Progenitor cell of endocrine pancreas (in vitro differentiated cells): ENCODE data around the gene ATP8B1. TPM values are rescaled to one million over a fixed set of nuclear protein-coding genes. Genes with fewer than 3 reads are reported as not detected.
"Not testable (repeated sequence)": the region's sequence is repeated elsewhere in the genome, so short reads cannot be mapped to it uniquely, and the experiment has no call there.

Experiments
- DNase-seq: peaks from one replicate; pipeline ENCODE4 v3.0.0; 2021; ENCODE audit warnings: low spot score; ENCODE audit not compliant: unreplicated experiment
- H3K27ac Mint-ChIP-seq: 2 replicates; pipeline ENCODE4 v1.8.0; 2021; ENCODE audit warnings: mild to moderate bottlenecking, moderate library complexity, mixed read lengths
- H3K27me3 Mint-ChIP-seq: 2 replicates; pipeline ENCODE4 v1.8.0; 2021; ENCODE audit warnings: mixed read lengths
- H3K36me3 Mint-ChIP-seq: 2 replicates; pipeline ENCODE4 v1.8.0; 2022; ENCODE audit warnings: mixed read lengths; ENCODE audit not compliant: insufficient read depth
- H3K4me1 Mint-ChIP-seq: 2 replicates; pipeline ENCODE4 v1.8.0; 2021; ENCODE audit warnings: low read depth, mixed read lengths
- H3K4me3 Mint-ChIP-seq: 2 replicates; pipeline ENCODE4 v1.8.0; 2021; ENCODE audit warnings: low read depth, mild to moderate bottlenecking, moderate library complexity, mixed read lengths
- H3K9me3 Mint-ChIP-seq: 2 replicates; pipeline ENCODE4 v1.8.0; 2021; ENCODE audit warnings: low read depth, mixed read lengths
- CTCF ChIP-seq: fragments of 200-600 bp; sonication (generic); IDR thresholded peaks from one replicate; pipeline ENCODE4 v1.5.0; 2021; ENCODE audit warnings: antibody characterized with exemption, mild to moderate bottlenecking; ENCODE audit not compliant: unreplicated experiment
- total RNA-seq: library from RNA; stranded (reverse); gene quantifications from 2 replicates; pipeline ENCODE4 v1.2.1, GENCODE V29; 2021

Gene ATP8B1
- total RNA-seq, 1 donor from 2014 or later = 21.9 TPM

GRCh38 chr18:57655740-57656139 is 147.4 kb downstream of the ATP8B1 start:
- H3K27ac Mint-ChIP-seq = no peak overlapping the region
- TF ChIP-seq CTCF = no peak
- DNase-seq = no peak
- H3K36me3 Mint-ChIP-seq = peaks cover 43% of the 10 kb centered on the region
- no peak overlapping the region for H3K4me3 Mint-ChIP-seq
- peaks cover 11% of the 10 kb centered on the region for H3K9me3 Mint-ChIP-seq
- no peaks in the 10 kb centered on the region for H3K27me3 Mint-ChIP-seq
- H3K4me1 Mint-ChIP-seq = no peaks in the 10 kb centered on the region

- H3K27me3 Mint-ChIP-seq = no peaks in the 10 kb centered on the region
- peaks cover 38% of the 10 kb centered on the region for H3K36me3 Mint-ChIP-seq
- no peak overlapping the region for H3K27ac Mint-ChIP-seq
- DNase-seq = no peak
- peaks cover 11% of the 10 kb centered on the region for H3K9me3 Mint-ChIP-seq
- H3K4me3 Mint-ChIP-seq = no peak overlapping the region
- H3K4me1 Mint-ChIP-seq = no peaks in the 10 kb centered on the region
- no peak for TF ChIP-seq CTCF
These were observed 151.2 kb downstream of the ATP8B1 start for GRCh38 chr18:57651914-57652313.

DNA sequence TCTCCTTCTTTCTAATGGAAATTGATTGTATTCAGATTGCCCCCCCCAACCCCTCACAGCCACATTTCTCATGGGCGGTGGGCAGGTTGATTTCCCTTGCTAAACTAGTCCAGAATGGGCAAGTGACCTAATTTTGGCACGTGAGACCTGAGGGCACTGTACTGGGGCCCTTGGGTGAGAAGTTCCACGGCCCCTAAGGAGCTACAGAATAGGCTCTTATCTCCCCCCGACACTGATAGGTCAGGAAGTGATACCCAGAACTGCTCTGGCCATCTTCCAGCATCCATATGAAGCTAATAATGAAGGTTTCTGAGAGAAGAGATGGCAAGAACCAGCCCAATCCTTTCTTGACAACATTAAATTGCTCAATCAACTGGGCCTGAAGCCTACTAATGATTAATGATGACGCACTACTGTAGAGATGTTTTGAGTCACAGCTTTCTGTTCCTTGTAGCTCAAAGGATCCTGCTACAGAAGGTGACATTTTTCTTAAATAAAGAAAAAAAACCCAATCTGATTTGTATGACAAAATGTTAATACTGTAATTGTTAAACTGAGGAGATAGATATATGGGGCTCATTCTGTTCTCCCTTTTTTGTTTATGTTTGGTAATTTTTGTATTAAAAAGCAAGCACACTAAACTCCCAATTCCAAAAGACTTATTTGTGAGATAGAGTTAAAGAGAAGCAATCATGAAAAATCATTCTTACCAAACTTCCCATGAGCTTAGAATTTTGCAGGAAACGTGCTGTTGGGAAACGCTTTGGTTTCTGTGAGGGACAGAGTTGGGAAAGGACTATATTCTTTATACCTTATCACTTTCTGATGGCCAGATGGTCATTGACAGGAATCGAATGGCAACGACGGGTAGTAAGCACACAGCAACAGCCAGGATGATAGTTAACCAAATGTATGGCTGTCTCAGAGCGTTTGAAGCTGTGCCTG is 153.3 kb downstream of the ATP8B1 start:
- Mint-ChIP-seq H3K27me3 (no peaks in the 10 kb centered on the region), H3K27ac (peak overlapping the region; percentile 74), H3K4me1 (no peaks in the 10 kb centered on the region), H3K9me3 (peaks cover 1% of the 10 kb centered on the region), H3K4me3 (no peak overlapping the region), H3K36me3 (peaks cover 30% of the 10 kb centered on the region)
- TF ChIP-seq CTCF = no peak
- no peak for DNase-seq

DNA sequence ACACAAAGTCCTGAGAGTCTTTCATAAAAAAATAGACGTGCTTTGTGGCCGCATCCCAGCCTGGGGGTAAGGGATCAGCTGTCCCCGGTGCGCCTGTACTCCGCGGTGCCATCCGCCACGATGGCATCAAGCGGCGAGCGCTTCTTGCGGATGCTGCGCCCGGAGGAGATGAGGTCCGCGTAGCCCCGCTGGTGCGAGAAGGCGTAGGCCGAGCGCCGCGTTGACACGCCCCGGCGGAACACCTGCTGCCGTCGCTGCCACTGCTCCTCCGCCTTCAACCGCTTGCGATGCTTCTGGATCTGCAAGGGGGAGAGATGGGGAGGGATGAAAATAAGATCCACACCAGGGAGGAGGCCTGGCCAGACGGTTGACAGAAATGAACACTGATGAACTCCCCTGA is 154.7 kb downstream of the ATP8B1 start:
- no peaks in the 10 kb centered on the region for H3K27me3 Mint-ChIP-seq
- no peak for DNase-seq

GRCh38 chr18:57644540-57644939 is 158.6 kb downstream of the ATP8B1 start:
- Mint-ChIP-seq H3K4me1 (no peaks in the 10 kb centered on the region), H3K9me3 (peaks cover 4% of the 10 kb centered on the region), H3K36me3 (peaks cover 30% of the 10 kb centered on the region), H3K27me3 (no peaks in the 10 kb centered on the region), H3K4me3 (no peak overlapping the region), H3K27ac (no peak overlapping the region)
- DNase-seq = no peak
- no peak for TF ChIP-seq CTCF

More for the DNA sequence above, 154.7 kb downstream of the ATP8B1 start:
- Mint-ChIP-seq H3K9me3 (no peaks in the 10 kb centered on the region), H3K4me1 (no peaks in the 10 kb centered on the region), H3K27ac (no peak overlapping the region), H3K36me3 (peaks cover 23% of the 10 kb centered on the region), H3K4me3 (no peak overlapping the region)
- TF ChIP-seq CTCF = no peak

DNA sequence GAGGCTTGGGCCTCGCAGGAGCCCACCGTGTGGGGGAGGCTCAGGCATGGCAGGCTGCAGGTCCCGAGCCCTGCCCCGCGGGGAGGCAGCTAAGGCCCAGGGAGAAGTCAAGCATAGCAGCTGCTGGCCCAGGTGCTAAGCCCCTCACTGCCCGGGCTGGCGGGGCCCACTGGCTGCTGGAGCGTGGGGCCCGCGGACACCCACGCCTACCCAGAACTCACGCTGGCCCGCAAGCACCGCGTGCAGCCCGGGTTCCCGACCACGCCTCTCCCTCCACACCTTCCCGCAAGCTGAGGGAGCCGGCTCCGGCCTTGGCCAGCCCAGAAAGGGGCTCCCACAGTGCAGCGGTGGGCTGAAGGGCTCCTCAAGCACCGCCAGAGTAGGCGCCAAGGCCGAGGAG is 159.4 kb downstream of the ATP8B1 start:
- H3K9me3 Mint-ChIP-seq, H3K27ac Mint-ChIP-seq, H3K4me1 Mint-ChIP-seq, DNase-seq, H3K27me3 Mint-ChIP-seq, H3K4me3 Mint-ChIP-seq: not testable (repeated sequence)
- H3K36me3 Mint-ChIP-seq = peaks cover 24% of the 10 kb centered on the region

- H3K27me3 Mint-ChIP-seq, H3K27ac Mint-ChIP-seq, H3K4me3 Mint-ChIP-seq, DNase-seq, H3K9me3 Mint-ChIP-seq, H3K4me1 Mint-ChIP-seq: not testable (repeated sequence)
- H3K36me3 Mint-ChIP-seq = peaks cover 22% of the 10 kb centered on the region
These were observed 160.7 kb downstream of the ATP8B1 start for GRCh38 chr18:57642462-57642861.
